IMR-90 (cell line): Measurements from ENCODE around the gene TNS1. TPM values are rescaled to one million over a fixed set of nuclear protein-coding genes. Genes with fewer than 3 reads are reported as not detected.

Experiments used
- ATAC-seq: fragments of 200-7000 bp; cut with Tn5 transposase; 2 replicates; pipeline ENCODE4 v1.9.1; 2020; ENCODE audit warnings: low read depth, mild to moderate bottlenecking, moderate library complexity
- BruUV-seq: library from RNA; stranded (reverse); fragments of 400-500 nt; replicated peaks from 2 replicates; lab custom pipeline; 2021; lab: Mats Ljungman, UMichigan
- CTCF ChIA-PET: fragments of 300-600 bp; formaldehyde crosslinking; extraction: SDS; loops from one replicate; lab custom pipeline; 2021; ENCODE audit warnings: antibody characterized with exemption; lab: Yijun Ruan, JAX
- POLR2A ChIA-PET: fragments of 300-600 bp; sonication (Branson Sonifier 250); formaldehyde crosslinking; loops from one replicate; lab custom pipeline; 2022; ENCODE audit warnings: antibody characterized with exemption; ENCODE audit not compliant: unreplicated experiment; lab: Charles Lee
- DNase-seq: peaks from one replicate; pipeline ENCODE4 v3.0.0; 2013
- H2AFZ ChIP-seq: replicated peaks from 2 replicates; pipeline ENCODE3; 2013; ENCODE audit warnings: low read length, mild to moderate bottlenecking; ENCODE audit not compliant: poor library complexity
- H2AK5ac ChIP-seq: 2 replicates; pipeline ENCODE4 v1.6.1; 2013; ENCODE audit warnings: low read depth, low read length, inconsistent platforms
- H2AK9ac ChIP-seq: replicated peaks from 2 replicates; pipeline ENCODE3; 2013; ENCODE audit warnings: mild to moderate bottlenecking, low read depth, low read length, moderate library complexity; ENCODE audit not compliant: poor library complexity
- H2BK120ac ChIP-seq: 2 replicates; pipeline ENCODE4 v1.6.1; 2013; ENCODE audit warnings: low read depth, low read length, inconsistent platforms
- H2BK15ac ChIP-seq: 3 replicates; pipeline ENCODE4 v1.6.1; 2013; ENCODE audit warnings: low read depth, low read length, inconsistent platforms
- H2BK20ac ChIP-seq: 2 replicates; pipeline ENCODE4 v1.6.1; 2013; ENCODE audit warnings: low read depth, mild to moderate bottlenecking, inconsistent platforms, low read length, moderate library complexity
- H2BK5ac ChIP-seq: 2 replicates; pipeline ENCODE4 v1.6.1; 2013; ENCODE audit warnings: mild to moderate bottlenecking, low read depth, low read length, inconsistent platforms; ENCODE audit not compliant: poor library complexity, severe bottlenecking
- H3K14ac ChIP-seq: replicated peaks from 2 replicates; pipeline ENCODE4 v1.6.1; 2013; ENCODE audit warnings: low read depth, low read length, inconsistent platforms
- H3K18ac ChIP-seq: 2 replicates; pipeline ENCODE4 v1.6.1; 2013; ENCODE audit warnings: low read depth, low read length, control low read depth
- H3K23ac ChIP-seq: 2 replicates; pipeline ENCODE4 v1.6.1; 2013; ENCODE audit warnings: low read depth, low read length, inconsistent platforms
- H3K27ac ChIP-seq: 2 replicates; pipeline ENCODE4 v1.5.1; 2013; ENCODE audit warnings: mild to moderate bottlenecking, control low read depth, low read length; ENCODE audit not compliant: insufficient read depth
- H3K27me3 ChIP-seq: 2 replicates; pipeline ENCODE4 v1.6.1; 2013; ENCODE audit warnings: low read length; ENCODE audit not compliant: control insufficient read depth, insufficient read depth
- H3K36me3 ChIP-seq: 2 replicates; pipeline ENCODE4 v1.6.1; 2013; ENCODE audit warnings: low read length, mixed read lengths; ENCODE audit not compliant: control insufficient read depth, insufficient read depth
- H3K4ac ChIP-seq: 2 replicates; pipeline ENCODE4 v1.6.1; 2013; ENCODE audit warnings: low read depth, low read length, inconsistent platforms
- H3K4me1 ChIP-seq: 2 replicates; pipeline ENCODE4 v1.6.1; 2013; ENCODE audit warnings: low read length, mixed read lengths; ENCODE audit not compliant: control insufficient read depth, insufficient read depth
- H3K4me2 ChIP-seq: 2 replicates; pipeline ENCODE4 v1.6.1; 2013; ENCODE audit warnings: low read depth, mild to moderate bottlenecking, control low read depth, low read length, moderate library complexity
- H3K4me3 ChIP-seq: 2 replicates; pipeline ENCODE4 v1.5.1; 2013; ENCODE audit warnings: low read depth, mild to moderate bottlenecking, control low read depth, low read length, moderate library complexity; ENCODE audit not compliant: insufficient read depth
- H3K56ac ChIP-seq: 2 replicates; pipeline ENCODE4 v1.6.1; 2013; ENCODE audit warnings: low read length, inconsistent platforms; ENCODE audit not compliant: insufficient read depth; ENCODE audit errors: extremely low read depth
- H3K79me1 ChIP-seq, 2 experiments: 2 replicates each; pipeline ENCODE4 v1.6.1; 2013; ENCODE audit warnings: low read length in 2 of 2, inconsistent platforms in 1 of 2, low read depth in 1 of 2
- H3K9ac ChIP-seq: 2 replicates; pipeline ENCODE4 v1.6.1; 2013; ENCODE audit warnings: low read depth, low read length, control low read depth
- H3K9me1 ChIP-seq: 2 replicates; pipeline ENCODE4 v1.6.1; 2013; ENCODE audit warnings: low read length, inconsistent platforms; ENCODE audit not compliant: insufficient read depth
- H3K9me3 ChIP-seq: 2 replicates; pipeline ENCODE4 v1.6.1; 2013; ENCODE audit warnings: low read length; ENCODE audit not compliant: control insufficient read depth, insufficient read depth
- H4K20me1 ChIP-seq: 2 replicates; pipeline ENCODE4 v1.6.1; 2013; ENCODE audit warnings: low read length, inconsistent platforms; ENCODE audit not compliant: insufficient read depth
- H4K5ac ChIP-seq: 2 replicates; pipeline ENCODE4 v1.6.1; 2013; ENCODE audit warnings: mild to moderate bottlenecking, low read depth, low read length, control low read depth
- H4K8ac ChIP-seq, 2 experiments: 2 replicates each; pipeline ENCODE4 v1.6.1; 2013; ENCODE audit warnings: low read depth in 2 of 2, low read length in 2 of 2, control low read depth in 1 of 2, inconsistent platforms in 1 of 2
- H4K91ac ChIP-seq: 2 replicates; pipeline ENCODE4 v1.6.1; 2013; ENCODE audit warnings: low read depth, low read length, inconsistent platforms; ENCODE audit not compliant: insufficient read depth
- BHLHE40 ChIP-seq: fragments of 150-350 bp; IDR thresholded peaks from 2 replicates; pipeline ENCODE4 v1.6.1; 2016; ENCODE audit warnings: mild to moderate bottlenecking, low read depth, low read length
- CEBPB ChIP-seq: IDR thresholded peaks from 2 replicates; pipeline ENCODE4 v1.6.1; 2012; ENCODE audit warnings: low read depth, low read length, improper control_type of control experiment
- CHD1 ChIP-seq: IDR thresholded peaks from 2 replicates; pipeline ENCODE4 v1.6.1; 2012; ENCODE audit warnings: low read depth, low read length, improper control_type of control experiment
- CTCF ChIP-seq: conservative IDR thresholded peaks from 2 replicates; pipeline ENCODE4 v1.5.1; 2012; ENCODE audit warnings: mild to moderate bottlenecking, low read depth, low read length, improper control_type of control experiment
- ELK1 ChIP-seq: fragments of 150-350 bp; IDR thresholded peaks from 2 replicates; pipeline ENCODE4 v1.6.1; 2016; ENCODE audit warnings: low read depth, mild to moderate bottlenecking, low read length, moderate library complexity, borderline replicate concordance
- FOS ChIP-seq: fragments of 150-350 bp; IDR thresholded peaks from 2 replicates; pipeline ENCODE4 v1.6.1; 2016; ENCODE audit warnings: low read depth, low read length
- MAFK ChIP-seq: IDR thresholded peaks from 2 replicates; pipeline ENCODE4 v1.6.1; 2012; ENCODE audit warnings: low read depth, low read length, improper control_type of control experiment
- MAZ ChIP-seq: IDR thresholded peaks from 2 replicates; pipeline ENCODE4 v1.6.1; 2012; ENCODE audit warnings: low read depth, mild to moderate bottlenecking, low read length, improper control_type of control experiment, moderate library complexity, borderline replicate concordance
- MXI1 ChIP-seq: IDR thresholded peaks from 2 replicates; pipeline ENCODE4 v1.6.1; 2012; ENCODE audit warnings: low read depth, mild to moderate bottlenecking, low read length, moderate library complexity, borderline replicate concordance
- NFE2L2 ChIP-seq: fragments of 150-350 bp; IDR thresholded peaks from 2 replicates; pipeline ENCODE4 v1.6.1; 2016; ENCODE audit warnings: low read depth, mild to moderate bottlenecking, low read length
- POLR2A ChIP-seq: IDR thresholded peaks from 2 replicates; pipeline ENCODE4 v1.6.1; 2012; ENCODE audit warnings: mild to moderate bottlenecking, low read depth, low read length
- RAD21 ChIP-seq: IDR thresholded peaks from 2 replicates; pipeline ENCODE4 v1.6.1; 2012; ENCODE audit warnings: low read length, improper control_type of control experiment
- RCOR1 ChIP-seq: IDR thresholded peaks from 2 replicates; pipeline ENCODE4 v1.6.1; 2012; ENCODE audit warnings: mild to moderate bottlenecking, low read length, improper control_type of control experiment; ENCODE audit not compliant: insufficient replicate concordance
- RFX5 ChIP-seq: IDR thresholded peaks from 2 replicates; pipeline ENCODE4 v1.8.0; 2012; ENCODE audit warnings: low read depth, mild to moderate bottlenecking, low read length, moderate library complexity
- SMC3 ChIP-seq: fragments of 150-350 bp; IDR thresholded peaks from 2 replicates; pipeline ENCODE4 v1.6.1; 2016; ENCODE audit warnings: low read depth, mild to moderate bottlenecking, antibody characterized with exemption, low read length, moderate library complexity
- USF2 ChIP-seq: fragments of 150-350 bp; IDR thresholded peaks from 2 replicates; pipeline ENCODE4 v1.6.1; 2017; ENCODE audit warnings: mild to moderate bottlenecking, antibody characterized with exemption, low read length, low read depth
- whole genome bisulfite sequencing, 2 experiments: methylation state at CpG; one replicate each; pipeline versions ENCODE4 v1.1.5 to v1.1.7; 2013; ENCODE audit warnings: missing lambda C conversion rate in 2 of 2; ENCODE audit not compliant: insufficient read length in 1 of 2; ENCODE audit errors: extremely low coverage in 2 of 2; 5-methylcytosine and 5-hydroxymethylcytosine counted together
- dilution Hi-C: fragments of 300-500 bp; cut with HindIII; formaldehyde crosslinking; loops from one replicate; pipeline ENCODE4 v1.14.3; 2018; ENCODE audit warnings: low sequenced_read_pairs; ENCODE audit not compliant: unreplicated experiment
- in situ Hi-C: fragments of 300-500 bp; cut with MboI; formaldehyde crosslinking; loops from 3 replicates; pipeline ENCODE4 v1.14.3; 2019; ENCODE audit warnings: low sequenced_read_pairs, inconsistent platforms, mixed read lengths
- intact Hi-C: fragments of 100-400 bp; cut with micrococcal nuclease; formaldehyde crosslinking; loops from 2 replicates; pipeline ENCODE4 v1.10.0; 2022
- polyA plus RNA-seq, 3 experiments: library from polyadenylated mRNA; depleted of rRNA; stranded (reverse); fragments of >200 nt; gene quantifications; 2 replicates each; pipeline ENCODE4 v1.2.3, GENCODE V29; 2012; ENCODE audit warnings: low replicate concordance in 1 of 3
- total RNA-seq: library from RNA; depleted of rRNA; stranded (reverse); fragments of >200 nt; gene quantifications from 2 replicates; pipeline ENCODE4 v1.2.3, GENCODE V29; 2012

Gene TNS1
- total and polyA plus RNA-seq, 2 of the 4 experiments (the other 2 are of a cell fraction): 41.1 to 45.2 TPM

GRCh38 chr2:217806482-217806765 is 196.4 kb downstream of the TNS1 start:
- CTCF ChIA-PET: no interaction called here
- WGBS, 2 experiments: 60% methylated on average over 1 of the region's 3 CpGs; no CpG with 5 or more reads in 1 of the 2 experiments

More at GRCh38 chr2:217806482-217806765, 196.4 kb downstream of the TNS1 start:
- Histone ChIP-seq H3K9ac (no peak overlapping the region), H3K9me1 (peaks cover 10% of the 10 kb centered on the region), H3K4ac (no peak overlapping the region), H3K36me3 (peaks cover 71% of the 10 kb centered on the region), H2AFZ (no peak overlapping the region), H3K18ac (no peak overlapping the region), H2AK5ac (no peak overlapping the region), H2AK9ac (no peak overlapping the region), H3K56ac (no peak overlapping the region), H4K8ac (no peak overlapping the region), H2BK5ac (no peak overlapping the region), H2BK20ac (no peak overlapping the region), H3K4me1 (peaks cover 2% of the 10 kb centered on the region; the same call in 1 of the 2 replicates), H2BK120ac (no peak overlapping the region), H3K27me3 (no peaks in the 10 kb centered on the region), H3K23ac (no peak overlapping the region), H3K79me1 (peaks cover 12 to 19% of the 10 kb centered on the region in 2 experiments), H3K4me3 (no peak overlapping the region), H4K91ac (no peak overlapping the region), H3K4me2 (no peak overlapping the region), H3K9me3 (no peaks in the 10 kb centered on the region), H4K5ac (no peak overlapping the region), H3K27ac (no peak overlapping the region), H3K14ac (no peak overlapping the region), H4K20me1 (peaks cover 26% of the 10 kb centered on the region), H2BK15ac (no peak overlapping the region)
- no TSS peak for BruUV-seq
- ATAC-seq (no peak), DNase-seq (no peak)
- intact Hi-C loops (no loop called here), dilution Hi-C loops (no loop called here), in situ Hi-C loops (no loop called here)
- POLR2A ChIA-PET: interaction anchor here (0.6 kb wide), 1 partner anchor 769 kb away, joined by 8 read pairs; no protein-coding TSS in a partner anchor
- TF ChIP-seq RCOR1 (no peak), NFE2L2 (no peak), CHD1 (no peak), MAZ (no peak), CEBPB (no peak), USF2 (no peak), CTCF (no peak), MAFK (no peak), SMC3 (no peak), FOS (no peak), MXI1 (no peak), BHLHE40 (no peak), ELK1 (no peak), POLR2A (no peak), RFX5 (no peak), RAD21 (no peak)
